ENCODE measurements around the gene NSG1.

Gene NSG1

GRCh38 chr4:4396628-4397440 is 9.9 kb downstream of the NSG1 start:
- no peak for TF ChIP-seq CTCF (conservative IDR thresholded peaks at IDR 0.05; ENCODE audit: low read length)
- TF ChIP-seq EZH2phosphoT487 (IDR thresholded peaks at IDR 0.05; ENCODE audit: borderline replicate concordance): no peak
- no peaks in the 10 kb centered on the region for H3K36me3 ChIP-seq (ENCODE audit: insufficient read depth, low read length)
- no peak overlapping the region for H3K4me2 ChIP-seq (ENCODE audit: low read depth, low read length, poor library complexity, severe bottlenecking)
- H3K9ac ChIP-seq (ENCODE audit: low read depth, low read length, poor library complexity, severe bottlenecking): no peak overlapping the region
- H3K9me3 ChIP-seq (ENCODE audit: insufficient read depth, low read depth, low read length): no peaks in the 10 kb centered on the region
- H3K9me2 ChIP-seq (replicated peaks; ENCODE audit: low read depth, low read length): no peaks in the 10 kb centered on the region
- no peaks in the 10 kb centered on the region for H3K27me3 ChIP-seq (ENCODE audit: insufficient read depth, low read length, poor library complexity, severe bottlenecking)
- H4K20me1 ChIP-seq (ENCODE audit: insufficient read depth, low read length, poor library complexity, severe bottlenecking): no peaks in the 10 kb centered on the region
- H3K79me2 ChIP-seq (ENCODE audit: insufficient read depth, low read length): no peaks in the 10 kb centered on the region
- no peak overlapping the region for H2AFZ ChIP-seq (ENCODE audit: low read length)
- H3K4me3 ChIP-seq (ENCODE audit: low read length, poor library complexity, severe bottlenecking): no peak overlapping the region
- H3F3A ChIP-seq (ENCODE audit: low read depth): no peaks in the 10 kb centered on the region
- H3K4me1 ChIP-seq (ENCODE audit: insufficient read depth, low read length, poor library complexity, severe bottlenecking): no peaks in the 10 kb centered on the region

DNA sequence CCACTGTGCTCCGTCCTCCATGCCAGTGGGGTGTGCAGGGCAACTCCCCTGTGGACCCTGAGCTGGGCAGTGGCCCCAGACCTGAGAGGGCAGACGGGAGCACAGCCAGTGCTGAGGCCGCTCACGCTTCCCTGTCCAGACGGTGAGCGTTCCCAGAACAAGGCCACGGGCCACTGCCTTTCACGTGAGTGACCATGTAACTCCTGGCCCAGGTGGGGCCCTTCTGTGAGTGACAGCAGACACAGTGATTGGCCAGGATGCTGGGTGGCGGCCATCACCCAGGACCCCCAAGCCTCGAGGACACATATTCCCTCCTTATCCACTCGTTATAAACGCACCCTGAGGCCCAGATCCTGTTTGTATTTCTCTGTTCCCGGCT is 10.5 kb downstream of the NSG1 start:
- Histone ChIP-seq H3K4me2 (ENCODE audit: low read depth, low read length, poor library complexity, severe bottlenecking) (no peak overlapping the region), H3K4me1 (ENCODE audit: insufficient read depth, low read length, poor library complexity, severe bottlenecking) (no peaks in the 10 kb centered on the region), H3K9me3 (ENCODE audit: insufficient read depth, low read depth, low read length) (no peaks in the 10 kb centered on the region), H3K79me2 (ENCODE audit: insufficient read depth, low read length) (no peaks in the 10 kb centered on the region), H4K20me1 (ENCODE audit: insufficient read depth, low read length, poor library complexity, severe bottlenecking) (no peaks in the 10 kb centered on the region), H3K4me3 (ENCODE audit: low read length, poor library complexity, severe bottlenecking) (no peak overlapping the region), H2AFZ (ENCODE audit: low read length) (no peak overlapping the region), H3F3A (ENCODE audit: low read depth) (no peaks in the 10 kb centered on the region), H3K9me2 (replicated peaks; ENCODE audit: low read depth, low read length) (no peaks in the 10 kb centered on the region), H3K36me3 (ENCODE audit: insufficient read depth, low read length) (no peaks in the 10 kb centered on the region), H3K9ac (ENCODE audit: low read depth, low read length, poor library complexity, severe bottlenecking) (no peak overlapping the region), H3K27me3 (ENCODE audit: insufficient read depth, low read length, poor library complexity, severe bottlenecking) (no peaks in the 10 kb centered on the region)
- no peak for TF ChIP-seq EZH2phosphoT487 (IDR thresholded peaks at IDR 0.05; ENCODE audit: borderline replicate concordance)
- no peak for TF ChIP-seq CTCF (conservative IDR thresholded peaks at IDR 0.05; ENCODE audit: low read length)

DNA sequence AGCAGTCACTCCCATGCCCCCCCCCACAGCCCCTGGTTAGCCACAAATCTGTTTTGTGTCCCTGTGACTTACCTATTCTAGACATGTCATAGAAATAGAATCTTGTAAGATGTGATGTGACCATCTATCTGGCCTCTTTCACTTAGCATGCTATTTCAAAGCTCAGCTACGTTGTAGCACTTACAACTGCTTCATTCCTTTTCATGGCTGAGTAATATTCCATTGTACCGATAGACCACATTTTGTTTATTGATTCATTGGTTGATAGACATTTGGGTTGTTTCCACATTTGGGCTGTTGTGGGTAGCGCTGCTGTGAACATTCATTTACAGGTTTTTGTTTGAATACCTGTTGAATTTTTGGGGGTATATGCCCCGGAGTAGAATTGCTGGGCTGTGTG is 11.5 kb downstream of the NSG1 start:
- H2AFZ ChIP-seq (ENCODE audit: low read length): no peak overlapping the region
- H3K4me2 ChIP-seq (ENCODE audit: low read depth, low read length, poor library complexity, severe bottlenecking): no peak overlapping the region
- H3K4me3 ChIP-seq (ENCODE audit: low read length, poor library complexity, severe bottlenecking): no peak overlapping the region
- no peaks in the 10 kb centered on the region for H3F3A ChIP-seq (ENCODE audit: low read depth)
- H3K9me3 ChIP-seq (ENCODE audit: insufficient read depth, low read depth, low read length): no peaks in the 10 kb centered on the region
- no peaks in the 10 kb centered on the region for H4K20me1 ChIP-seq (ENCODE audit: insufficient read depth, low read length, poor library complexity, severe bottlenecking)
- no peaks in the 10 kb centered on the region for H3K79me2 ChIP-seq (ENCODE audit: insufficient read depth, low read length)
- H3K4me1 ChIP-seq (ENCODE audit: insufficient read depth, low read length, poor library complexity, severe bottlenecking): no peaks in the 10 kb centered on the region
- H3K9me2 ChIP-seq (replicated peaks; ENCODE audit: low read depth, low read length): no peaks in the 10 kb centered on the region
- H3K9ac ChIP-seq (ENCODE audit: low read depth, low read length, poor library complexity, severe bottlenecking): no peak overlapping the region
- H3K27me3 ChIP-seq (ENCODE audit: insufficient read depth, low read length, poor library complexity, severe bottlenecking): no peaks in the 10 kb centered on the region
- H3K36me3 ChIP-seq (ENCODE audit: insufficient read depth, low read length): no peaks in the 10 kb centered on the region
- TF ChIP-seq EZH2phosphoT487 (IDR thresholded peaks at IDR 0.05; ENCODE audit: borderline replicate concordance): no peak
- TF ChIP-seq CTCF (conservative IDR thresholded peaks at IDR 0.05; ENCODE audit: low read length): no peak
